ENCODE data around the gene OXGR1. TPM values are rescaled to one million over a fixed set of nuclear protein-coding genes. Genes with fewer than 3 reads are reported as not detected.

The OXGR1 gene
- total RNA-seq, 1 donor from 2014 or later = not detected

- no peak overlapping the region for H3K4me3 Mint-ChIP-seq (ENCODE audit: low read depth)
Observed at GRCh38 chr13:96968027-96968426, 26.2 kb downstream of the OXGR1 start.

DNA sequence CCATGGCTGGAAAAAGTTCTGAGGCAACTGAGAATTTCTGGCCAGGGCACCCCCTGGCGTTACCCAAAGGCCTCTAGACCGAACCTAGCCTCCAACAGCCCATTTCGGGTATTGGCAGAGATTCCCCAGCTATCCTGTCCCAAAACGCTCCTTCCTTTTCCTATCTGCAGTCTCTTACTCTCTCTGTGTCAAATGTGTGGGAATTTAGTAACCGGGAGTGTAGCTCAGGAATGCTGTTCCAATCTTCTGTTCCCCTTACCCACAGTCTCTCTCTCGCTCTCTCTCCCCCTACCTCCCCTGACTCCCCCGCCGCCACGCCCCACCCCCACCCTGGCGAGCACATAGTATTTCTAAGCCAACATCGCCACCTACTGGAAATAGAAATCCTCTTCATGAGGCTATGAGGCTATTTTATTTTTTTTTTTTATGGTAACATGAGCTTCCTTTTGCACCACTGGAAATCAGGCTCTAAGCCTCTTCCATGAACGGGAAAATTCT lies 27.0 kb downstream of the OXGR1 start:
- Mint-ChIP-seq H3K4me3 (ENCODE audit: low read depth) (no peak overlapping the region), H3K36me3 (ENCODE audit: low read depth) (peaks cover 2% of the 10 kb centered on the region), H3K4me1 (ENCODE audit: low read depth) (no peaks in the 10 kb centered on the region), H3K9me3 (peaks cover 40% of the 10 kb centered on the region), H3K27me3 (ENCODE audit: low read depth) (no peaks in the 10 kb centered on the region), H3K27ac (no peak overlapping the region)
- intact Hi-C loops (cut with micrococcal nuclease) = no loop called here
- no peak for DNase-seq (ENCODE audit: low spot score)

More at GRCh38 chr13:96968027-96968426, 26.2 kb downstream of the OXGR1 start:
- Mint-ChIP-seq H3K27ac (no peak overlapping the region), H3K27me3 (ENCODE audit: low read depth) (no peaks in the 10 kb centered on the region), H3K36me3 (ENCODE audit: low read depth) (peaks cover 2% of the 10 kb centered on the region), H3K4me1 (ENCODE audit: low read depth) (no peaks in the 10 kb centered on the region), H3K9me3 (peaks cover 40% of the 10 kb centered on the region)
- intact Hi-C loops (cut with micrococcal nuclease) = no loop called here
- DNase-seq (ENCODE audit: low spot score) = no peak

GRCh38 chr13:96966415-96967102 lies 27.7 kb downstream of the OXGR1 start:
- H3K4me1 Mint-ChIP-seq (ENCODE audit: low read depth) = no peaks in the 10 kb centered on the region
- no peak overlapping the region for H3K4me3 Mint-ChIP-seq (ENCODE audit: low read depth)
- DNase-seq (ENCODE audit: low spot score) = no peak
- peaks cover 2% of the 10 kb centered on the region for H3K36me3 Mint-ChIP-seq (ENCODE audit: low read depth)
- intact Hi-C loops (cut with micrococcal nuclease) = no loop called here
- no peak overlapping the region for H3K27ac Mint-ChIP-seq
- peaks cover 40% of the 10 kb centered on the region for H3K9me3 Mint-ChIP-seq
- no peaks in the 10 kb centered on the region for H3K27me3 Mint-ChIP-seq (ENCODE audit: low read depth)

- H3K9me3 Mint-ChIP-seq = peaks cover 26% of the 10 kb centered on the region
- intact Hi-C loops (cut with micrococcal nuclease) = no loop called here
- DNase-seq (ENCODE audit: low spot score) = no peak
Observed at GRCh38 chr13:96963786-96964475, 30.3 kb downstream of the OXGR1 start.

DNA sequence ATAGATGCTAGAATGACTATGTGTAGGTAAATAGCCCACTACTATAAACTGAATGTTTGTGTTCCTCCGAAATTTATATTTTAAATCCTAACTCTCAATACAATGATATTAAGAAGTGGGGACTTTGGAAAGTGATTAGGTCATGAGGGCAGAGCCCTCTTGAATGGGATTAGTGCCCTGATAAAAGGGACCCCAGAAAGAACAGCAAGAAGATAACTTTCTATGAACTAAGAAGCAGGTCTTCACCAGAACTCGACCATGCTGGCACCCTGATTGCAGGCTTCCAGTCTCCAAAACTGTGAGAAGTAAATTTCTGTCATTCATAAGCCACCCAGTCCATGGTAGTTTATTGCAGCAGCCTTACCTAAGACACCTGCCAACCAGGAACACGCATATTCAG lies 33.9 kb downstream of the OXGR1 start:
- Mint-ChIP-seq H3K27ac (no peak overlapping the region), H3K4me3 (ENCODE audit: low read depth) (no peak overlapping the region), H3K27me3 (ENCODE audit: low read depth) (no peaks in the 10 kb centered on the region), H3K36me3 (ENCODE audit: low read depth) (no peaks in the 10 kb centered on the region), H3K9me3 (no peaks in the 10 kb centered on the region), H3K4me1 (ENCODE audit: low read depth) (no peaks in the 10 kb centered on the region)
- no peak for DNase-seq (ENCODE audit: low spot score)
- intact Hi-C loops (cut with micrococcal nuclease) = no loop called here

More at GRCh38 chr13:96963786-96964475, 30.3 kb downstream of the OXGR1 start:
- no peak overlapping the region for H3K27ac Mint-ChIP-seq
- no peak overlapping the region for H3K4me3 Mint-ChIP-seq (ENCODE audit: low read depth)
- no peaks in the 10 kb centered on the region for H3K27me3 Mint-ChIP-seq (ENCODE audit: low read depth)
- peaks cover 2% of the 10 kb centered on the region for H3K36me3 Mint-ChIP-seq (ENCODE audit: low read depth)
- H3K4me1 Mint-ChIP-seq (ENCODE audit: low read depth) = no peaks in the 10 kb centered on the region

GRCh38 chr13:96958286-96958891 lies 35.9 kb downstream of the OXGR1 start:
- no peaks in the 10 kb centered on the region for H3K36me3 Mint-ChIP-seq (ENCODE audit: low read depth)
- no peak overlapping the region for H3K27ac Mint-ChIP-seq
- H3K9me3 Mint-ChIP-seq = no peaks in the 10 kb centered on the region
- no peak overlapping the region for H3K4me3 Mint-ChIP-seq (ENCODE audit: low read depth)
- H3K4me1 Mint-ChIP-seq (ENCODE audit: low read depth) = no peaks in the 10 kb centered on the region
- intact Hi-C loops (cut with micrococcal nuclease) = loop anchor here (5.0 kb wide), 1 partner anchor 936 kb away; no protein-coding TSS in a partner anchor
- DNase-seq (ENCODE audit: low spot score) = no peak
- no peaks in the 10 kb centered on the region for H3K27me3 Mint-ChIP-seq (ENCODE audit: low read depth)

DNA sequence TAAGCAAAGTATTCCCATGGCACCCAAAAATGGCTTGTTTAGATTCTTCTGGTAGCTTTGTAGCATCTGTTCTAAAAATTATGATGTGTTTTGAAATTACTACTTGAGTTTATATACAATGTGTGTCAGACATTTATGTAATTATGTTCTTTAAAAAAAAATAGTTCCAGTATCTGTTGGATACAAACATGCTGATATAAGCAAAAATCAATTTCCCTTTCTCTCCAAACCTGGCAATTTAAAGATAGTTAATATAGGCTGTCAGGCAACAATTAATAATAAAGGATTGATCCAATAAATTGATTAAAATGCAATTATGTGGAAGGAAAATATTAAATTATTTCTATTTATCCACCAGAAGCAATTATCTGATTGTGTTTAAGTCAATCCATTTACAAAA lies 41.7 kb downstream of the OXGR1 start:
- intact Hi-C loops (cut with micrococcal nuclease) = no loop called here
- Mint-ChIP-seq H3K27ac (no peak overlapping the region), H3K4me1 (ENCODE audit: low read depth) (no peaks in the 10 kb centered on the region), H3K27me3 (ENCODE audit: low read depth) (no peaks in the 10 kb centered on the region), H3K4me3 (ENCODE audit: low read depth) (no peak overlapping the region), H3K36me3 (ENCODE audit: low read depth) (no peaks in the 10 kb centered on the region), H3K9me3 (no peaks in the 10 kb centered on the region)
- DNase-seq (ENCODE audit: low spot score) = no peak

GRCh38 chr13:96948127-96948526 lies 46.1 kb downstream of the OXGR1 start:
- Mint-ChIP-seq H3K9me3 (no peaks in the 10 kb centered on the region), H3K4me1 (ENCODE audit: low read depth) (no peaks in the 10 kb centered on the region), H3K36me3 (ENCODE audit: low read depth) (no peaks in the 10 kb centered on the region), H3K27me3 (ENCODE audit: low read depth) (no peaks in the 10 kb centered on the region), H3K27ac (no peak overlapping the region), H3K4me3 (ENCODE audit: low read depth) (no peak overlapping the region)
- no peak for DNase-seq (ENCODE audit: low spot score)
- intact Hi-C loops (cut with micrococcal nuclease) = no loop called here

- Mint-ChIP-seq H3K27ac (no peak overlapping the region), H3K4me1 (ENCODE audit: low read depth) (no peaks in the 10 kb centered on the region), H3K4me3 (ENCODE audit: low read depth) (no peak overlapping the region), H3K27me3 (ENCODE audit: low read depth) (no peaks in the 10 kb centered on the region), H3K36me3 (ENCODE audit: low read depth) (no peaks in the 10 kb centered on the region), H3K9me3 (no peaks in the 10 kb centered on the region)
- intact Hi-C loops (cut with micrococcal nuclease) = no loop called here
- no peak for DNase-seq (ENCODE audit: low spot score)
Observed at GRCh38 chr13:96947343-96947910, 46.8 kb downstream of the OXGR1 start.

GRCh38 chr13:96946709-96947311 lies 47.5 kb downstream of the OXGR1 start:
- Mint-ChIP-seq H3K4me3 (ENCODE audit: low read depth) (no peak overlapping the region), H3K9me3 (no peaks in the 10 kb centered on the region), H3K4me1 (ENCODE audit: low read depth) (no peaks in the 10 kb centered on the region), H3K36me3 (ENCODE audit: low read depth) (no peaks in the 10 kb centered on the region), H3K27ac (no peak overlapping the region), H3K27me3 (ENCODE audit: low read depth) (no peaks in the 10 kb centered on the region)
- no peak for DNase-seq (ENCODE audit: low spot score)
- intact Hi-C loops (cut with micrococcal nuclease) = no loop called here

DNA sequence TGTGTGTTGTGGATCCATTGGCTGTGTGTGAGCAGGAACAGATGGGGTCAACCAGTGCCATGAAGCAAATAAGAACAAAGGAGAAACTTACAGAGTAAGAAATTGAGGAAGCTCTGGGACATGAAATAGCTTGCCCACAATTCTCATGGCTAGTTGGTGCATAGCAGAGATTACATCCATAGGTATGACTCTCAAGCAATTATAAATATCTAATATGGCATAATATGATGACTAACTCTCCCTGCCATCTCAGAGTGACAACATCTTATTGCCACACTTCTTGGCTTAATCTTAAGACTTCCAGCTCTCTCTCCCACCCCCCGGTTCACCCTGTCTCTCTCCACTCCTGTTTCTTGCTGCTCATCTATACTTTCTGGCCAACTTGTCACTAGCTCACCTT lies 53.3 kb downstream of the OXGR1 start:
- Mint-ChIP-seq H3K36me3 (ENCODE audit: low read depth) (no peaks in the 10 kb centered on the region), H3K27me3 (ENCODE audit: low read depth) (no peaks in the 10 kb centered on the region), H3K9me3 (no peaks in the 10 kb centered on the region), H3K27ac (no peak overlapping the region), H3K4me3 (ENCODE audit: low read depth) (no peak overlapping the region), H3K4me1 (ENCODE audit: low read depth) (no peaks in the 10 kb centered on the region)
- no peak for DNase-seq (ENCODE audit: low spot score)
- intact Hi-C loops (cut with micrococcal nuclease) = no loop called here

DNA sequence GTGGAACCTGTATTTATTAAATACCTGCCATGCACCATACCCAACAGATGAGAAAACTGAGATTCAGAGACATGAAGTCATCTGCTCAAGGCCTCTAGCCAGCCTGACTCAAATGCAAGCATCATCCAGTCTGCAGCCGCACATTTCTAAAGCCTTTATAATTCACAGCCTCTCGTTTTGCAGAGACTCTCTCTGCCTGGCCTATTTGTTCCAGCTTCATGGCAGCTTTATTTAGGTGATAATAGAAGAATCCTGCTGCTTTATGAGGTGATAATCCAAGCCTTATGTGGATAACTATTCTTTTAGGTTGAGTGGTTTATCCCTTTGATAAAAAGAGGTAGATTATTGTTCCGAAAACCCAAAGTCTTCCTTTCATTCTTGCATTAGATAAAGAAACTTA lies 58.4 kb downstream of the OXGR1 start:
- intact Hi-C loops (cut with micrococcal nuclease) = no loop called here
- no peak overlapping the region for H3K4me3 Mint-ChIP-seq (ENCODE audit: low read depth)
- no peaks in the 10 kb centered on the region for H3K4me1 Mint-ChIP-seq (ENCODE audit: low read depth)
- no peaks in the 10 kb centered on the region for H3K27me3 Mint-ChIP-seq (ENCODE audit: low read depth)
- H3K27ac Mint-ChIP-seq = no peak overlapping the region
- no peaks in the 10 kb centered on the region for H3K36me3 Mint-ChIP-seq (ENCODE audit: low read depth)
- no peak for DNase-seq (ENCODE audit: low spot score)
- no peaks in the 10 kb centered on the region for H3K9me3 Mint-ChIP-seq
